ENCODE results near the gene CDYL2.

DNA sequence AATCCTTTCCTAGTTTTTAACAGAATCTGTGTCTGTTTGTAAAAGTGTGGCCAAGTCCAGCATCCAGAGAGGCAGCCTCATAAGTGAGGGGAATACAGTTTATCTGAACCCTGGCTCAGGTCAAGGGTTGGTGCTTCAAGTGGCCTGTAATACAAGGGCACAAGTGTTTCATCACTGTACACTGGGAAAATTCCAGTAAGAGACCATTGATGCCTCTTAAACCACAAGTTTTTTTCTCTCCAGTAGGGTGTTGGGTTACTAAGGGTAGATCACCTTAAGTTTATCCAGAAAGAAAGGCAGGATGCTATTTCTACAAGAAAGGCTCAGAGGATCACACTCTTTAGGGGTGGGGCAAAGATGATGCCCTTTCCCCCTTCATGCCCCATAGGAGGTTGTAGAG lies 96.7 kb downstream of the CDYL2 start:
- TF ChIP-seq, protein P1, sequence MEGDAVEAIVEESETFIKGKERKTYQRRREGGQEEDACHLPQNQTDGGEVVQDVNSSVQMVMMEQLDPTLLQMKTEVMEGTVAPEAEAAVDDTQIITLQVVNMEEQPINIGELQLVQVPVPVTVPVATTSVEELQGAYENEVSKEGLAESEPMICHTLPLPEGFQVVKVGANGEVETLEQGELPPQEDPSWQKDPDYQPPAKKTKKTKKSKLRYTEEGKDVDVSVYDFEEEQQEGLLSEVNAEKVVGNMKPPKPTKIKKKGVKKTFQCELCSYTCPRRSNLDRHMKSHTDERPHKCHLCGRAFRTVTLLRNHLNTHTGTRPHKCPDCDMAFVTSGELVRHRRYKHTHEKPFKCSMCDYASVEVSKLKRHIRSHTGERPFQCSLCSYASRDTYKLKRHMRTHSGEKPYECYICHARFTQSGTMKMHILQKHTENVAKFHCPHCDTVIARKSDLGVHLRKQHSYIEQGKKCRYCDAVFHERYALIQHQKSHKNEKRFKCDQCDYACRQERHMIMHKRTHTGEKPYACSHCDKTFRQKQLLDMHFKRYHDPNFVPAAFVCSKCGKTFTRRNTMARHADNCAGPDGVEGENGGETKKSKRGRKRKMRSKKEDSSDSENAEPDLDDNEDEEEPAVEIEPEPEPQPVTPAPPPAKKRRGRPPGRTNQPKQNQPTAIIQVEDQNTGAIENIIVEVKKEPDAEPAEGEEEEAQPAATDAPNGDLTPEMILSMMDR (IDR thresholded peaks at IDR 0.05; ENCODE audit: low read depth, low read length, poor library complexity, severe bottlenecking) = no peak
- no peak for TF ChIP-seq EZH2phosphoT487 (IDR thresholded peaks at IDR 0.05; ENCODE audit: borderline replicate concordance, low read length)

Data from DOHH2 (cell line).